ENCODE data around the gene STING1.
"Not testable (repeated sequence)": the region's sequence is repeated elsewhere in the genome, so short reads cannot be mapped to it uniquely, and the experiment has no call there.

Gene STING1

DNA sequence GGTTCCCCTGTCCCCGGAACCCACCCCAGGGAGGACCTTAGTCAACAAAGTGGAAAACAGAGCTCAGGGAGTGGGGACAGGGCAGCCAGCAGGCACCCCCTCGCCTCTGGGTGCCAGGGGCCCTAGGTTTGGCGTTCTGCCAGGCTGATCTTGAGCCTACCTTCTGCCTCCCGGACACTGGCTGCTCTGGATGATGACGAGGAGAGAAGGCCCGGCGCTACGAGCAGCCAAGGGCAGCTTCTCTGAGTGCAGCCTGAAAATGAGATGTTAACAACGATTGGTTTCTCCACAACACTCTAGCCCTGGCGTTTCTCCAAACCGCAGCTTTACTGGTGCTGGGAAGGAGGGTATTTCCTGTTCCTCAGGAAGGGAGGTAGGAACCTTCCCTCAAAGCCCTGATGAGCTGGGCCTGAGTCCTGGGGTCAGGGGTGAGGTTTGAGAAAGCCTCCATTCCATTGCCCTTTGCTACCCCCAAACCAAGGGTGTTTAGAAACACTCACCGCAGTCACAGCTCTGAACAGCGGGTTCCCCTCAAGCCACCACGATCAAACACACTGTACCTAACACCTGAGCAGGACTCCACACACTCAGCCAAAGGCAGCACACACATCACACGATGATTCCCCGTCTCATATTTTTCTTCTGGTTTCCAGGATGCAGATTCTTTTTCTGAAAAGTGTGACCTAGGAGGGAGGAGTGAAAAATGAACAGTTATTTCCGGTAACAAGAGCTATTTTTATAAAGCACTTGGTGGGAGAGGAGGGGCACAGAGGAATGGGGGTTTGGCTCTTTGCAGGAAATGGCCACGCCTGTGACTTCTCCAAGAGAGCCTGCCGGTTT is at the start of gene STING1:
Gene STING1, minus strand, starts transcription at position 709 of the 840 bp plus-strand sequence. CDS start 1,054 bp downstream, outside the sequence.
- no peak for DNase-seq (ENCODE audit: insufficient read length, low spot score)
- TF ChIP-seq, protein P1, sequence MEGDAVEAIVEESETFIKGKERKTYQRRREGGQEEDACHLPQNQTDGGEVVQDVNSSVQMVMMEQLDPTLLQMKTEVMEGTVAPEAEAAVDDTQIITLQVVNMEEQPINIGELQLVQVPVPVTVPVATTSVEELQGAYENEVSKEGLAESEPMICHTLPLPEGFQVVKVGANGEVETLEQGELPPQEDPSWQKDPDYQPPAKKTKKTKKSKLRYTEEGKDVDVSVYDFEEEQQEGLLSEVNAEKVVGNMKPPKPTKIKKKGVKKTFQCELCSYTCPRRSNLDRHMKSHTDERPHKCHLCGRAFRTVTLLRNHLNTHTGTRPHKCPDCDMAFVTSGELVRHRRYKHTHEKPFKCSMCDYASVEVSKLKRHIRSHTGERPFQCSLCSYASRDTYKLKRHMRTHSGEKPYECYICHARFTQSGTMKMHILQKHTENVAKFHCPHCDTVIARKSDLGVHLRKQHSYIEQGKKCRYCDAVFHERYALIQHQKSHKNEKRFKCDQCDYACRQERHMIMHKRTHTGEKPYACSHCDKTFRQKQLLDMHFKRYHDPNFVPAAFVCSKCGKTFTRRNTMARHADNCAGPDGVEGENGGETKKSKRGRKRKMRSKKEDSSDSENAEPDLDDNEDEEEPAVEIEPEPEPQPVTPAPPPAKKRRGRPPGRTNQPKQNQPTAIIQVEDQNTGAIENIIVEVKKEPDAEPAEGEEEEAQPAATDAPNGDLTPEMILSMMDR (IDR thresholded peaks at IDR 0.05; ENCODE audit: insufficient read depth, missing control alignments) = no peak
- no peak for FAIRE-seq

DNA sequence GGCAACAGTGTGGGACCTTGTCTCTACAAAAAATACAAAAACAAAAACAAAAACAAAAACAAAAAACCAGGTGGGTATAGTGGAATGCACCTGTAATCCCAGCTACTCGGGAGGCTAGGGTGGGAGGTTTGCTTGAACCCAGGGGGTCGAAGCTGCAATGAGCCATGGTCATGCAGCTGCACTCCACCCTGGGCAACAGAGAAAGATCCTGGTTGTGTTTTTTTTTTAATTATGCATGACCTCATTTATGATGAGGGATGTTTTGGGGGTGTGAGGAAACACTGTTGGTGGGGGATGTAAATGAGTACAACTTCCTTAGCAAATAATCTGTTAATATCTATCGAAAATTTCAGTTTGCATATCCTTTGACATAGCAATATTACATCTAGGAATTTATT is 49.2 kb upstream of the STING1 start:
- FAIRE-seq (no peak), DNase-seq (ENCODE audit: insufficient read length, low spot score) (no peak)
- TF ChIP-seq, protein P1 (IDR thresholded peaks at IDR 0.05; ENCODE audit: insufficient read depth, missing control alignments) = no peak

DNA sequence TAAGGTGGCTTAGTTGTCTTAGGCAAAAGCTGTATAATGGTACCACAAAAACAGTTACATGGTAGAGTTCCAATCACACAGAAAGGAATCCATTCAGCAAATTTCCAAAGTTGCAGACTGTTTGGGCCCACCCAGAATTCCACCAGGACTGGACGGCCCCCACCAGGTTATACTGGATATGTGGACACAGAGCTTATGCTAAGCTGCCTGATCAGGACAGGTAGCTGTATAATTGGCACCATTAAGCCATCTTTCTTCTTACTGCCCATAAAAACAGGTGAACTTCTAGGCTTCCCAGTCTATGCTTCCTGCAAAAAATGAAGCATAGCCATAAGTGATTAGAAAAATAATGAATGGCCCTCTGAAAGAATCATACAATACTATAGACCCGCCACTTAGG is 47.5 kb upstream of the STING1 start:
- not testable (repeated sequence) for DNase-seq (ENCODE audit: insufficient read length, low spot score); FAIRE-seq

DNA sequence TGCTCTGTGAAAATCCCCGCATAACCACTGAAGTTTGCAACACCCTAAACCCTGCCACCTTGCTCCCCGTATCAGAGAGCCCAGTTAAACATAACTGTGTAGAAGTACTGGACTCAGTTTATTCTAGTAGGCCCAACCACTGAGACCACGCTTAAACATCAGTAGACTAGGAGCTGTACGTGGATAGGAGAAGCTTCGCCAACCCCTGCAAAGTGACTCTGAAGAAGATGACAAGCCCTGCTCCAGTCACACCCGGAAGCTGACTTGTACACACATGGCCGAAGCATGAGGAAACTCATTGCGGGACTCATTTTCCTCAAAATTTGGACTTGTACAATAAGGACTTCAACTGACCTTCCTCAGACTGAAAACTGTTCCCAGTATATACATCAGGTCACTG is 46.1 kb upstream of the STING1 start:
- DNase-seq (ENCODE audit: insufficient read length, low spot score); FAIRE-seq: not testable (repeated sequence)

DNA sequence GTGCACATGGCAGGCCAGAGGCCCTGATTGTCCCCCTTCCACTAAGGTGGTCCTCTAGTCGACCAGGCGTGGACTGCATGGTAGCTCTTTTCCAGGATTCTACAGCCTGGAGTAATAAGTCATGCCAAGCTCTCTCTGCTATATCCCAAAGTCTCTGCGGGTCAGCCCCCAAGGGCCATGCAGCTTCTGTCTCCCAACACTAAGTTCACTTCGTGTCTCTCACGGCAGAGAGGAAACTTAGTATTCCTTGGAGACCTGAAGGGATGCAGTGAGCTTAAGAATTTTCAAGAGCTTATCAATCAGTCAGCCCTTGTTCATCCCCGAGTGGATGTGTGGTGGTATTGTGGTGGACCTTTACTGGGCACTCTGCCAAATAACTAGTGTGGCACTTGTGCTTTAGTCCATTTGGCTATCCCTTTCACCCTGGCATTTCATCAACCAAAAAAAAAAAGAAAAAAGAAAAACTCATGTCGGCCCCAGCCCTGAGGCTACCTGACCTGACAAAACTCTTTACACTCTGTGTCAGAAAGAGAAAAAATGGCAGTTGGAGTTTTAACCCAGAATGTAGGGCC is 45.4 kb upstream of the STING1 start:
- not testable (repeated sequence) for DNase-seq (ENCODE audit: insufficient read length, low spot score); FAIRE-seq

DNA sequence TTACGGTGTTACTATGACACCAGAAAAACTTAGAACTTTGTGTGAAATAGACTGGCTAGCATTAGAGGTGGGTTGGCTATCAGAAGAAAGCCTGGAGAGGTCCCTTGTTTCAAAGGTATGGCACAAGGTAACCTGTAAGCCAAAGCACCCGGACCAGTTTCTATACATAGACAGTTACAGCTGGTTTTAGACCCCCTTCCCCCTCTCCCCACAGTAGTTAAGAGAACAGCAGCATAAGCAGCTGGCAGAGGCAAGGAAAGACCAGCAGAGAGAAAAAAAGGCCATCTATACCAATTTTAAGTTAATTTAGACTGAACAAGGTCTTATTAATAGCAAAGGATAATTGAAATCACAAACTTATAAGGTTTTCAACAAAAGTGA is 44.5 kb upstream of the STING1 start:
- DNase-seq (ENCODE audit: insufficient read length, low spot score); FAIRE-seq: not testable (repeated sequence)

DNA sequence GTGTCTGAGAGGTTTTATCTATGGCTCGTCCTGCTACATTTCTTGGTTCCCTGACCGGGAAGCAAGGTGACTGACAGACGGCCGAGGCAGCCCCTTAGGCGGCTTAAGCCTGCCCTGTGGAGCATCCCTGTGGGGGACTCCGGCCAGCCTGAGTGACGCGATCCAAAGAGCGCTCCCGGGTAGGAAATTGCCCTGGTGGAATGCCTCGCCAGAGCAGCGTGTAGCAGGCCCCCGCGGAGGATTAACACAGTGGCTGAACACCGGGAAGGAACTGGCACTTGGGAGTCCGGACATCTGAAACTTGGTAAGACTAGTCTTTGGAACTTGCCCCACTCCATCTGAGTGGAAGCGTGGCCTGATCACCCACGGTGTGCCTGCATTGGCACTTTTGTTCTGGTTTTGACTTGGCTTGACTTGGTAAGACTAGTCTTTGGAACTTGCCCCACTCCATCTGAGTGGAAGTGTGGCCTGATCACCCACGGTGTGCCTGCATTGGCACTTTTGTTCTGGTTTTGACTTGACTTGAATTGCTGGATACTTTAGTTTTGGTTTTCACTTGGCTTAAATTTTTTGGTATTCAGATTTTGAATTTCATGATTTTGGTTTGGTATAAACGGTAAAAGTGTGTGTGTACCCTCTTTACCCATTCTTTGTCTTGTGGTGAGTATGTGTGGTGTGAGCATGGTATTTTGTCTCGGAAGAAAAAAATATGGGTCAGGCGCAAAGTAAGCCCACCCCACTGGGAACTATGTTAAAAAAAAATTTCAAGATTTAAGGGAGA is 43.9 kb upstream of the STING1 start:
- not testable (repeated sequence) for DNase-seq (ENCODE audit: insufficient read length, low spot score); FAIRE-seq

DNA sequence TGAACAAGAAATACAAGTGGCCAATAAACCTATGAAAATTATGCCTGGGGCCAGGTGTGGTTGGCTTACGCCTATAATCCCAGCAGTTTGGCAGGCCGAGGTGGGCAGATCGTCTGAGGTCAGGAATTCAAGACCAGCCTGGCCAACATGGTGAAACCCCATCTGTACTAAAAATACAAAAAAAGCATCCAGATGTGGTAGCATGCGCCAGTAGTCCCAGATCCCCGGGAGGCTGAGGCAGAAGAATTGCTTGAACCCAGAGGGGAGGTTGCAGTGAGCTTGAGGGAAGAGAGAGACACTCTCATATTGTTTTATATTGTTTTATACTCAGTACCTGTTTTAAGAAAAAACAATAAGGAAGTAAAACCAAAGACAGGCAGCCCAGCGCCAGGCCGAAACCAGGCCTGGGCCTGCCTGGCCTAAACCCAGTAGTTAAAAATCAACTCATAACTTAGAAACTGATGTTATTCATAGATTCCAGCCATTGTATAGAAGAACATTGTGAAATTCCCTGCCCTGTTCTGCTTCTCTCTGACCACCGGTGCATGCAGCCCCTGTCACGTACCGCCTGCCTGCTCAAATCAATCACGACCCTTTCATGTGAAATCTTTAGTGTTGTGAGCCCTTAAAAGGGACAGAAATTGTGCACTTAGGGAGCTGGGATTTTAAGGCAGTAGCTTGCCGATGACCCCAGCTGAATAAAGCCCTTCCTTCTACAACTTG is 43.2 kb upstream of the STING1 start:
- not testable (repeated sequence) for DNase-seq (ENCODE audit: insufficient read length, low spot score); FAIRE-seq

DNA sequence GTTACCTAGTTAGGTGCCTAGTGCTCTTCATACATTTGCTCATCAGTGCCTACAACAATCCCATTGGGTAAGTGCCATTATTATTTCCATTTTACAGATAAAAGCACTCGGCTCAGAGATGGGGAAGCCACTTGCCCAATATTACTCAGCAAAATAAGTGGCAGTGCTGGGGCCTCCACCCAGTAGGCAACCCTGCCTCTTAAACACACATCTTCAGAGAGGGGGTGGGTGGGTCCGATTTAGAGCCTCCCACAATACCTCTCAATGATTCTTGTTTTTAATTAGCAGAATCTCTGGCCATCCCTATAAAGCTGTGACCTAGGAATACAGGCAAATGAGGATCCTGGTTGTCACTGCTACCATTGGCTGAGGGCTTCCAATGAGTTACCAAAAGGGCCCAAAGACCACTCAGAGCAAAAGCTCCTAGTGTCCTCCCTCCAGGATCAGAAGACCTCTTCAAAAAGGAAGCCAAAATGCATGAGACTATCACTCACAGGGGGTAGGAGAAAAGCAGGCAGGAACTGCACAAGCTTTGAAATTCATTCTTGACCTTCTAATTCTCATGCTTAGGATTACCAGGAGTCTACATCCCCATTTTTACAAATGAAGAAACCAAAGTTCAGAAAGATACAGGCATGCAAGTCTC is 42.5 kb upstream of the STING1 start:
- TF ChIP-seq, protein P1 (IDR thresholded peaks at IDR 0.05; ENCODE audit: insufficient read depth, missing control alignments) = no peak
- DNase-seq (ENCODE audit: insufficient read length, low spot score) (no peak), FAIRE-seq (no peak)

DNA sequence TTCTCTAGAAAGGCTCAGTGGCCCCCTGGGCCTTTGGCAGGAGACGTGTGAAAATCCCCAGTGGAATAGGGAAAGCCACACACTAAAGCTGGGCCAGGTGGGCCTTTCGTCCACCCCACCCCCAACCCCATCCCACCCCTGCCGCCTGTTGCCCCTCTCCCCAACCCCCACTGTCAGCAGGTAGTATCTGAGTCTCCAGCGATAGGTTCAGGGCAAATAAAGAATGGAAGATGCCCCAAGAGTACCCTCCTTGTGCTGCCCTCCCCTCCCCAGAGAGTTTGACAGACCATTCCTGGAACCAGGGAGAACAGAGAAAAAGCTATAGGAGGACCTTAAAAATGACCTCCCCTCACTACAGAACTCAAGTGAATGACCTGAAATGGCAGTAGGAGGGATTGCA is 41.9 kb upstream of the STING1 start:
- DNase-seq (ENCODE audit: insufficient read length, low spot score) (no peak), FAIRE-seq (no peak)
- TF ChIP-seq, protein P1 (IDR thresholded peaks at IDR 0.05; ENCODE audit: insufficient read depth, missing control alignments) = no peak

All from D721Med (cell line).